Neural cell (in vitro differentiated cells): Measurements from ENCODE around the gene PLAC9. TPM values are rescaled to one million over a fixed set of nuclear protein-coding genes. Genes with fewer than 3 reads are reported as not detected.

Experiments used
- H2AFZ ChIP-seq: fragments of 200-600, 300-800 bp; sonication (generic), shearing (Covaris generic); 2 replicates; pipeline ENCODE4 v1.6.0; 2014; ENCODE audit warnings: low read depth, mild to moderate bottlenecking, antibody characterized with exemption, low read length, moderate library complexity
- H3F3A ChIP-seq: fragments of 200-600 bp; shearing (Covaris generic); 2 replicates; pipeline ENCODE4 v1.6.1; 2016; ENCODE audit warnings: mild to moderate bottlenecking, moderate library complexity, mixed read lengths, antibody characterized with exemption, low read length; ENCODE audit not compliant: insufficient read depth, poor library complexity, severe bottlenecking
- H3K27ac ChIP-seq: fragments of 200-600, 300-800 bp; sonication (generic), shearing (Covaris generic); 2 replicates; pipeline ENCODE4 v1.5.1; 2014; ENCODE audit warnings: mild to moderate bottlenecking, low read length, moderate library complexity
- H3K27me3 ChIP-seq: fragments of 300-800, 200-600 bp; sonication (generic), shearing (Covaris generic); 2 replicates; pipeline ENCODE4 v1.6.0; 2014; ENCODE audit warnings: mild to moderate bottlenecking, low read depth, low read length, moderate library complexity; ENCODE audit not compliant: insufficient read depth
- H3K36me3 ChIP-seq: fragments of 300-800, 200-600 bp; sonication (generic), shearing (Covaris generic); 2 replicates; pipeline ENCODE4 v1.5.1; 2014; ENCODE audit warnings: mild to moderate bottlenecking, antibody characterized with exemption, low read length, moderate library complexity; ENCODE audit not compliant: insufficient read depth
- H3K4me2 ChIP-seq: fragments of 300-800, 200-600 bp; sonication (generic), shearing (Covaris generic); 2 replicates; pipeline ENCODE4 v1.6.0; 2014; ENCODE audit warnings: mild to moderate bottlenecking, low read length
- H3K4me3 ChIP-seq: fragments of 300-800, 200-600 bp; sonication (generic), shearing (Covaris generic); 2 replicates; pipeline ENCODE4 v1.5.1; 2014; ENCODE audit warnings: mild to moderate bottlenecking, low read length, moderate library complexity
- H3K79me2 ChIP-seq: fragments of 200-600 bp; shearing (Covaris generic); replicated peaks from 2 replicates; pipeline ENCODE4 v1.6.0; 2014; ENCODE audit warnings: mild to moderate bottlenecking, low read length, moderate library complexity; ENCODE audit not compliant: insufficient read depth
- H3K9ac ChIP-seq: fragments of 300-800, 200-600 bp; sonication (generic), shearing (Covaris generic); 2 replicates; pipeline ENCODE4 v1.6.1; 2016; ENCODE audit warnings: mild to moderate bottlenecking, low read length, mixed read lengths
- H3K9me2 ChIP-seq: fragments of 200-600 bp; shearing (Covaris generic); 2 replicates; pipeline ENCODE4 v1.6.1; 2016; ENCODE audit warnings: mild to moderate bottlenecking, low read length, mixed read lengths; ENCODE audit not compliant: insufficient read depth
- H3K9me3 ChIP-seq: fragments of 200-600, 300-800 bp; sonication (generic), shearing (Covaris generic); 2 replicates; pipeline ENCODE4 v1.6.1; 2016; ENCODE audit warnings: mild to moderate bottlenecking, mixed run types, low read length, moderate library complexity, mixed read lengths
- H4K20me1 ChIP-seq: fragments of 200-600 bp; shearing (Covaris generic); 2 replicates; pipeline ENCODE4 v1.6.1; 2016; ENCODE audit warnings: mild to moderate bottlenecking, mixed run types; ENCODE audit not compliant: insufficient read depth
- CTCF ChIP-seq: fragments of 450-650 bp; IDR thresholded peaks from 2 replicates; pipeline ENCODE4 v1.5.1; 2014; ENCODE audit warnings: antibody characterized with exemption, mild to moderate bottlenecking, moderate library complexity; ENCODE audit not compliant: poor library complexity, severe bottlenecking
- EP300 ChIP-seq: fragments of 450-650 bp; conservative IDR thresholded peaks from 2 replicates; pipeline ENCODE4 v1.6.1; 2014; ENCODE audit warnings: antibody characterized with exemption, mild to moderate bottlenecking, moderate library complexity; ENCODE audit not compliant: poor library complexity, severe bottlenecking
- EZH2 ChIP-seq: fragments of 200-600, 300-800 bp; shearing (Covaris generic), sonication (generic); IDR thresholded peaks from 2 replicates; pipeline ENCODE4 v1.6.1; 2014; ENCODE audit warnings: antibody characterized with exemption, low read length, borderline replicate concordance, mild to moderate bottlenecking; ENCODE audit not compliant: insufficient read depth, poor library complexity, severe bottlenecking
- POLR2AphosphoS5 ChIP-seq: IDR thresholded peaks from 2 replicates; pipeline ENCODE4 v1.6.1; 2012
- RAD21 ChIP-seq: fragments of 450-650 bp; conservative IDR thresholded peaks from 2 replicates; pipeline ENCODE4 v1.6.1; 2014; ENCODE audit warnings: antibody characterized with exemption, mild to moderate bottlenecking, moderate library complexity
- REST ChIP-seq: IDR thresholded peaks from 2 replicates; pipeline ENCODE4 v1.6.1; 2012; ENCODE audit warnings: borderline replicate concordance
- TAF1 ChIP-seq: IDR thresholded peaks from 2 replicates; pipeline ENCODE4 v1.6.1; 2012; ENCODE audit warnings: low read depth
- polyA plus RNA-seq: library from polyadenylated mRNA; depleted of rRNA; stranded (reverse); fragments of >200 nt; gene quantifications from 2 replicates; pipeline ENCODE4 v1.2.3, GENCODE V29; 2014

PLAC9 gene
- polyA plus RNA-seq, 1 donor from 2014 or later: not detected

GRCh38 chr10:80155696-80156215 lies 23.2 kb downstream of the PLAC9 start:
- Histone ChIP-seq H3K27me3 (no peaks in the 10 kb centered on the region), H3K4me3 (no peak overlapping the region), H3K4me2 (no peak overlapping the region), H2AFZ (no peak overlapping the region), H4K20me1 (no peaks in the 10 kb centered on the region), H3K9me2 (no peaks in the 10 kb centered on the region), H3K27ac (no peak overlapping the region), H3K9ac (no peak overlapping the region), H3F3A (no peaks in the 10 kb centered on the region), H3K36me3 (no peaks in the 10 kb centered on the region), H3K79me2 (no peaks in the 10 kb centered on the region), H3K9me3 (no peaks in the 10 kb centered on the region)
- TF ChIP-seq REST: no peak
- no peak for TF ChIP-seq RAD21

GRCh38 chr10:80156216-80156615 lies 23.7 kb downstream of the PLAC9 start:
- no peaks in the 10 kb centered on the region for H3K36me3 ChIP-seq
- H3K9ac ChIP-seq: no peak overlapping the region
- H3K4me3 ChIP-seq: no peak overlapping the region
- TF ChIP-seq EZH2: no peak
- TF ChIP-seq CTCF: no peak
- TF ChIP-seq TAF1: no peak
- TF ChIP-seq POLR2AphosphoS5: no peak
- no peak for TF ChIP-seq REST
- no peak for TF ChIP-seq EP300
- no peaks in the 10 kb centered on the region for H3K9me3 ChIP-seq
- no peaks in the 10 kb centered on the region for H4K20me1 ChIP-seq
- H3F3A ChIP-seq: no peaks in the 10 kb centered on the region
- no peak overlapping the region for H3K4me2 ChIP-seq
- no peaks in the 10 kb centered on the region for H3K27me3 ChIP-seq
- no peaks in the 10 kb centered on the region for H3K9me2 ChIP-seq
- no peak overlapping the region for H3K27ac ChIP-seq
- no peaks in the 10 kb centered on the region for H3K79me2 ChIP-seq
- no peak overlapping the region for H2AFZ ChIP-seq
